MCF 10A (cell line): ENCODE measurements around the gene CDC42EP3. TPM values are rescaled to one million over a fixed set of nuclear protein-coding genes. Genes with fewer than 3 reads are reported as not detected.

Experiments
- BruUV-seq: library from RNA; stranded (reverse); fragments of 400-500 nt; replicated peaks from 2 replicates; lab custom pipeline; 2021; lab: Mats Ljungman, UMichigan
- CTCF ChIA-PET: fragments of 300-600 bp; sonication (Branson Sonifier 250); formaldehyde crosslinking; extraction: SDS; loops from one replicate; lab custom pipeline; 2021; ENCODE audit warnings: antibody characterized with exemption, inconsistent platforms; lab: Yijun Ruan, JAX
- POLR2A ChIA-PET: fragments of 300-600, 350-650 bp; sonication (Branson Sonifier 250); formaldehyde crosslinking; extraction: SDS; loops from one replicate; lab custom pipeline; 2020; ENCODE audit warnings: antibody characterized with exemption, inconsistent platforms; lab: Yijun Ruan, JAX
- DNase-seq: peaks from one replicate; pipeline ENCODE4 v3.0.0-alpha.2; 2018; ENCODE audit not compliant: unreplicated experiment
- H3K27ac Mint-ChIP-seq: one replicate; pipeline ENCODE4 v1.8.0; 2022; ENCODE audit warnings: mild to moderate bottlenecking, low read depth, mixed read lengths; ENCODE audit not compliant: unreplicated experiment
- H3K27me3 Mint-ChIP-seq: one replicate; pipeline ENCODE4 v1.8.0; 2022; ENCODE audit warnings: mixed read lengths; ENCODE audit not compliant: insufficient read depth, unreplicated experiment
- H3K36me3 Mint-ChIP-seq: one replicate; pipeline ENCODE4 v1.8.0; 2022; ENCODE audit warnings: mild to moderate bottlenecking, moderate library complexity, mixed read lengths; ENCODE audit not compliant: insufficient read depth, unreplicated experiment
- H3K4me1 Mint-ChIP-seq: one replicate; pipeline ENCODE4 v1.8.0; 2022; ENCODE audit warnings: mixed read lengths; ENCODE audit not compliant: insufficient read depth, unreplicated experiment
- H3K4me3 Mint-ChIP-seq: one replicate; pipeline ENCODE4 v1.8.0; 2022; ENCODE audit warnings: mild to moderate bottlenecking, moderate library complexity, mixed read lengths; ENCODE audit not compliant: unreplicated experiment
- H3K9me3 Mint-ChIP-seq: one replicate; pipeline ENCODE4 v1.8.0; 2022; ENCODE audit warnings: mixed read lengths; ENCODE audit not compliant: unreplicated experiment
- CTCF ChIP-seq: fragments of 200-600 bp; IDR thresholded peaks from one replicate; pipeline ENCODE4 v1.8.0; 2022; ENCODE audit warnings: antibody characterized with exemption, mild to moderate bottlenecking; ENCODE audit not compliant: unreplicated experiment
- intact Hi-C: fragments of 100-400 bp; cut with micrococcal nuclease; formaldehyde crosslinking; loops from 2 replicates; pipeline ENCODE4 v1.14.1; 2022
- total RNA-seq: library from RNA; stranded (reverse); gene quantifications from 2 replicates; pipeline ENCODE4 v1.2.3, GENCODE V29; 2022

CDC42EP3 gene
- total RNA-seq, 1 experiment from 2014 or later, result 61.3 TPM

- TF ChIP-seq CTCF, result no peak
- Mint-ChIP-seq H3K36me3 (no peaks in the 10 kb centered on the region), H3K9me3 (no peaks in the 10 kb centered on the region), H3K4me1 (peaks cover 20% of the 10 kb centered on the region), H3K27me3 (no peaks in the 10 kb centered on the region), H3K4me3 (no peak overlapping the region), H3K27ac (no peak overlapping the region)
- ChIA-PET POLR2A (no interaction called here), CTCF (no interaction called here)
- intact Hi-C loops, result no loop called here
- BruUV-seq, result no TSS peak
- no peak for DNase-seq
These were observed 37.7 kb upstream of the CDC42EP3 start for GRCh38 chr2:37709111-37709510.

GRCh38 chr2:37708146-37708545, 36.7 kb upstream of the CDC42EP3 start:
- CTCF ChIA-PET, result interaction anchor here (0.8 kb wide), 1 partner anchor 169 kb away, joined by 3 read pairs; no protein-coding TSS in a partner anchor

GRCh38 chr2:37707393-37707792, 36.0 kb upstream of the CDC42EP3 start:
- no peak overlapping the region for H3K4me3 Mint-ChIP-seq
- no peak for TF ChIP-seq CTCF
- intact Hi-C loops, result no loop called here
- no peak overlapping the region for H3K27ac Mint-ChIP-seq
- ChIA-PET POLR2A (no interaction called here), CTCF (interaction anchor here (1.1 kb wide), 1 partner anchor 292 kb away, joined by 3 read pairs; no protein-coding TSS in a partner anchor)
- H3K27me3 Mint-ChIP-seq, result no peaks in the 10 kb centered on the region
- peaks cover 14% of the 10 kb centered on the region for H3K4me1 Mint-ChIP-seq
- no peak for DNase-seq
- no TSS peak for BruUV-seq
- no peaks in the 10 kb centered on the region for H3K9me3 Mint-ChIP-seq
- no peaks in the 10 kb centered on the region for H3K36me3 Mint-ChIP-seq

More at GRCh38 chr2:37708146-37708545, 36.7 kb upstream of the CDC42EP3 start:
- Mint-ChIP-seq H3K27ac (no peak overlapping the region), H3K4me3 (no peak overlapping the region), H3K4me1 (peaks cover 15% of the 10 kb centered on the region), H3K9me3 (no peaks in the 10 kb centered on the region), H3K36me3 (no peaks in the 10 kb centered on the region), H3K27me3 (no peaks in the 10 kb centered on the region)
- POLR2A ChIA-PET, result no interaction called here
- DNase-seq, result no peak
- intact Hi-C loops, result no loop called here
- no peak for TF ChIP-seq CTCF
- BruUV-seq, result no TSS peak

GRCh38 chr2:37706334-37707183, 35.1 kb upstream of the CDC42EP3 start:
- Mint-ChIP-seq H3K27me3 (no peaks in the 10 kb centered on the region), H3K9me3 (no peaks in the 10 kb centered on the region), H3K27ac (no peak overlapping the region), H3K36me3 (no peaks in the 10 kb centered on the region), H3K4me1 (peaks cover 9% of the 10 kb centered on the region), H3K4me3 (no peak overlapping the region)
- intact Hi-C loops, result no loop called here
- POLR2A ChIA-PET, result interaction anchor here (0.6 to 0.9 kb wide), 2 partner anchors 13 to 79 kb away, joined by 3 read pairs; no protein-coding TSS in a partner anchor
- TF ChIP-seq CTCF, result no peak
- CTCF ChIA-PET, result interaction anchor here (1.1 kb wide), 2 partner anchors 14 to 291 kb away, joined by 3 read pairs; no protein-coding TSS in a partner anchor
- no TSS peak for BruUV-seq
- DNase-seq, result no peak
